Kidney capillary endothelial cell (primary cell): ENCODE data around the gene NR1H3.
"Not testable (repeated sequence)": the region's sequence is repeated elsewhere in the genome, so short reads cannot be mapped to it uniquely, and the experiment has no call there.

ENCODE experiments used
- DNase-seq: peaks from one replicate; pipeline ENCODE4 v3.0.0-alpha.2; 2018; ENCODE audit warnings: low spot score

NR1H3 gene

GRCh38 chr11:47257517-47258316 is at the start of gene NR1H3:
Gene NR1H3, plus strand, starts transcription at chr11:47257996. Its CDS starts 1,221 bp downstream, at chr11:47259217.
- DNase-seq = no peak

- DNase-seq = not testable (repeated sequence)
Observed at GRCh38 chr11:47208008-47208552, 49.7 kb upstream of the NR1H3 start.

GRCh38 chr11:47208628-47209027 is 49.2 kb upstream of the NR1H3 start:
- DNase-seq = no peak

- no peak for DNase-seq
Observed at GRCh38 chr11:47212938-47213337, 44.9 kb upstream of the NR1H3 start.

- peak; percentile 60 for DNase-seq
Observed at GRCh38 chr11:47213950-47214565, 43.7 kb upstream of the NR1H3 start.

GRCh38 chr11:47215366-47215910 is 42.4 kb upstream of the NR1H3 start:
- peak; percentile 30 for DNase-seq

- peak; percentile 82 for DNase-seq
Observed at GRCh38 chr11:47216121-47216798, 41.5 kb upstream of the NR1H3 start.

GRCh38 chr11:47220401-47220821 is 37.4 kb upstream of the NR1H3 start:
- DNase-seq = peak; percentile 82

- DNase-seq = no peak
Observed at GRCh38 chr11:47222696-47223095, 35.1 kb upstream of the NR1H3 start.

GRCh38 chr11:47225552-47226400 is 32.0 kb upstream of the NR1H3 start:
- no peak for DNase-seq

- DNase-seq = no peak
Observed at GRCh38 chr11:47229161-47229560, 28.6 kb upstream of the NR1H3 start.

GRCh38 chr11:47233051-47233450 is 24.7 kb upstream of the NR1H3 start:
- DNase-seq = no peak

- no peak for DNase-seq
Observed at GRCh38 chr11:47233989-47234668, 23.7 kb upstream of the NR1H3 start.

- no peak for DNase-seq
Observed at GRCh38 chr11:47234669-47235100, 23.1 kb upstream of the NR1H3 start.

- no peak for DNase-seq
Observed at GRCh38 chr11:47235163-47235562, 22.6 kb upstream of the NR1H3 start.

GRCh38 chr11:47236482-47236881 is 21.3 kb upstream of the NR1H3 start:
- peak; percentile 21 for DNase-seq

- DNase-seq = no peak
Observed at GRCh38 chr11:47239852-47240251, 17.9 kb upstream of the NR1H3 start.

- peak; percentile 34 for DNase-seq
Observed at GRCh38 chr11:47241841-47242301, 15.9 kb upstream of the NR1H3 start.

- DNase-seq = no peak
Observed at GRCh38 chr11:47242596-47243192, 15.1 kb upstream of the NR1H3 start.

- DNase-seq = no peak
Observed at GRCh38 chr11:47243454-47243853, 14.3 kb upstream of the NR1H3 start.
